Myocyte (in vitro differentiated cells): ENCODE results near the gene EML5. TPM values are rescaled to one million over a fixed set of nuclear protein-coding genes. Genes with fewer than 3 reads are reported as not detected.

Experiments
- DNase-seq: peaks from one replicate; pipeline ENCODE4 v3.0.0-alpha.2; 2012; ENCODE audit warnings: low read depth
- total RNA-seq: library from RNA; depleted of rRNA; stranded (reverse); fragments of >200 nt; gene quantifications from 2 replicates; pipeline ENCODE4 v1.2.3, GENCODE V29; 2014

EML5 gene
- total RNA-seq, 1 donor from 2014 or later, result not detected

DNA sequence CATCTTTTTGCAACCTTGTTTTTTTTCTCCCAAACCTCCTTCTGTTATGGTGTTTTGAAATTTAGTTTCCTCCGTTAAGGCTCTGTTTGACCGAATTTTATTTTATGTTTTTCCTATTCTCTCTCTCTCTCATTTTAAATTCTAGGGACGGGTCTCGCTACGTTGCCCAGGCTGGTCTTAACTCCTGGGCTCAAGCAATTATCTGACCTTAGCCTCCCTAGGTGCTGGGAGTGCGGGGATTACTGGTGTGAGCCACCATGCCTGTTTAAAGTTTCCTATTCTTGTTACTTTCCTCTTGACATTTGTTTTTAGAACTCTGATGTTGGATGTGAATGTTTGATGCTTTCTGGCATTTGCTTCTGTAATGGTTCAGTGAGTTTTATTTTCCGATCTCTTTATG, 228.9 kb downstream of the EML5 start:
- DNase-seq, result no peak

GRCh38 chr14:88562831-88563686, 229.7 kb downstream of the EML5 start, which contains the start of gene ZC3H14:
Gene ZC3H14 (plus strand): TSS chr14:88563037. CDS start chr14:88563134, 97 bp downstream.
- peak; percentile 88 for DNase-seq

- no peak for DNase-seq
Observed at GRCh38 chr14:88562532-88562830, 230.3 kb downstream of the EML5 start.

Other genes with a start within 250 kb of the EML5 start
- gene PTPN21, start 237.9 kb downstream of the EML5 start, total RNA-seq, result 21.7 and 36.7 TPM in 2 replicates
- 65.0 and 68.7 TPM in 2 replicates for gene ZC3H14, start 229.9 kb downstream of the EML5 start, total RNA-seq
- 20.7 and 21.4 TPM in 2 replicates for gene TTC8, start 31.7 kb upstream of the EML5 start, total RNA-seq